ENCODE results near the gene TCAP.
A peak's percentile ranks its signal among the peaks of the same experiment; 100 is the strongest.

DNA sequence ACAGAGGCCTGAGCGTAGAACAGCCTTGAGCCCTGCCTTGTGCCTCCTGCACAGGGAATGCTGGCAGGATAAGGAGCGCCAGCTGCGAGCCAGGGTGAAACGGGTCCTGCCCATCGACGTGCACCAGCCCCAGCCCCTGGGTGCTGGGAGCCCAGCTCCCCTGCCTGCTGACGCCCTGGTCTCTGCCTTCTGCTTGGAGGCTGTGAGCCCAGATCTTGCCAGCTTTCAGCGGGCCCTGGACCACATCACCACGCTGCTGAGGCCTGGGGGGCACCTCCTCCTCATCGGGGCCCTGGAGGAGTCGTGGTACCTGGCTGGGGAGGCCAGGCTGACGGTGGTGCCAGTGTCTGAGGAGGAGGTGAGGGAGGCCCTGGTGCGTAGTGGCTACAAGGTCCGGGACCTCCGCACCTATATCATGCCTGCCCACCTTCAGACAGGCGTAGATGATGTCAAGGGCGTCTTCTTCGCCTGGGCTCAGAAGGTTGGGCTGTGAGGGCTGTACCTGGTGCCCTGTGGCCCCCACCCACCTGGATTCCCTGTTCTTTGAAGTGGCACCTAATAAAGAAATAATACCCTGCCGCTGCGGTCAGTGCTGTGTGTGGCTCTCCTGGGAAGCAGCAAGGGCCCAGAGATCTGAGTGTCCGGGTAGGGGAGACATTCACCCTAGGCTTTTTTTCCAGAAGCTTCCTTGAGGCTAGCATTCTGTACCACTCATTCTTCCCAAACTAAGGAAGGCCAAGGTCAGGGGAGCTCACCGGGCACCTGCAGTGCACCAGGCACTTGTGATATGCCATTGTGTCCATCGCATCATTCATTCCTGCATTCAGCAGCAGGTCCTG lies 5.0 kb downstream of the TCAP start:
- TF ChIP-seq POLR2A (IDR thresholded peaks at IDR 0.05): no peak
- no peak for TF ChIP-seq CTCF (IDR thresholded peaks at IDR 0.05 in 8 of 11, conservative IDR thresholded peaks at IDR 0.05 in 3 of 11)
- peak in 1 of 3 donors; percentile 53 for TF ChIP-seq POLR2AphosphoS5 (IDR thresholded peaks at IDR 0.05)

Measured in spleen (tissue), 7 donors.